ENCODE measurements around the gene LAIR2.

DNA sequence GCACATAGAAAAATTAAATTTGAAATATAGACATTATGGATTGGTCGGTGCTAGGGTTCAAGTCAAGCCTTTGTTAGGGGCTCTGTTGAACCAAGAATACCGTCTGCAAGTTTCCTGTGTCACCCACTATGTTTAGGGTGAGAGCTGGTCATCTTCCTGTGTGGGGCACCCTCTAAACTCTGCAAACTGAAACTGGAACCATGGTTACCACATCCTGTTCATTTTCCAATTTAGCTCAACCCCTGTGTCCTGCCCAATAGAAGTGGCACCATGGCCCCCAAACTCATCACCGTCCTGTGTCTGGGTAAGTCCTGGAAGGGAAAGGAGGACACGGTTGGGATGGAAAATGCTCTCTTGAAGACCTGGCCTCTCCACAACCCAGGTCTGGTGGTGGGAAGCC lies 29.9 kb downstream of the LAIR2 start:
- TF ChIP-seq POLR2AphosphoS5 (IDR thresholded peaks at IDR 0.05; ENCODE audit: low read depth, low read length), result no peak
- TF ChIP-seq POLR2A (IDR thresholded peaks at IDR 0.05; ENCODE audit: low read depth, low read length), result no peak
